WI38 (cell line): Measurements from ENCODE around the gene ASF1A.
A peak's percentile ranks its signal among the peaks of the same experiment; 100 is the strongest.

Source experiments
- H3K4me3 ChIP-seq: 2 replicates; pipeline ENCODE4 v1.5.1; 2011; ENCODE audit warnings: low read depth, mild to moderate bottlenecking, control low read depth, low read length
- CTCF ChIP-seq: IDR thresholded peaks from 2 replicates; pipeline ENCODE4 v1.5.1; 2012; ENCODE audit warnings: low read depth, mild to moderate bottlenecking, control low read depth, low read length

Gene ASF1A

GRCh38 chr6:118893064-118893806 lies 717 bp upstream of the ASF1A start:
- H3K4me3 ChIP-seq: peak overlapping the region; percentile 74
- no peak for TF ChIP-seq CTCF

GRCh38 chr6:118894425-118895260 lies 691 bp downstream of the ASF1A start:
- no peak for TF ChIP-seq CTCF
- H3K4me3 ChIP-seq: peak overlapping the region; percentile 89

- H3K4me3 ChIP-seq: peak overlapping the region; percentile 89
- no peak for TF ChIP-seq CTCF
These were observed 1.3 kb downstream of the ASF1A start for GRCh38 chr6:118895261-118895560.

DNA sequence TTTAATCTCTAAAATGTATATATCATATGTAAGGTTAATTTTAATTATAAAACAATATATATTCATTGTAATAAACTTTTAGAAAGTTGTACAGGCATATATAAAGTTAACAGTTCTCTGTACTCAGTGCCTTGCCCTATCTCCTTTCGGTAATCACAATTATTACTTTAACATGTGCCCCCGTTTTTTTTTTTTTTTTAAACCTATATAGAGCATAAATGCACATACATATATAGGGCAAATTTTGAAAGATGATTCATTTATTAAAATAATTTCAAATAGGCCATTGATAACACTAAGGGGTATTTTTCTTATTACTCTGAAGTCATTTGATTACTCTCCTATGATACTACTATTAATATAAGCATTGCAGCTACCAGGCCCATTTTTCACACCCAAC lies 1.9 kb downstream of the ASF1A start:
- no peak for TF ChIP-seq CTCF
- H3K4me3 ChIP-seq: peak overlapping the region; percentile 89

DNA sequence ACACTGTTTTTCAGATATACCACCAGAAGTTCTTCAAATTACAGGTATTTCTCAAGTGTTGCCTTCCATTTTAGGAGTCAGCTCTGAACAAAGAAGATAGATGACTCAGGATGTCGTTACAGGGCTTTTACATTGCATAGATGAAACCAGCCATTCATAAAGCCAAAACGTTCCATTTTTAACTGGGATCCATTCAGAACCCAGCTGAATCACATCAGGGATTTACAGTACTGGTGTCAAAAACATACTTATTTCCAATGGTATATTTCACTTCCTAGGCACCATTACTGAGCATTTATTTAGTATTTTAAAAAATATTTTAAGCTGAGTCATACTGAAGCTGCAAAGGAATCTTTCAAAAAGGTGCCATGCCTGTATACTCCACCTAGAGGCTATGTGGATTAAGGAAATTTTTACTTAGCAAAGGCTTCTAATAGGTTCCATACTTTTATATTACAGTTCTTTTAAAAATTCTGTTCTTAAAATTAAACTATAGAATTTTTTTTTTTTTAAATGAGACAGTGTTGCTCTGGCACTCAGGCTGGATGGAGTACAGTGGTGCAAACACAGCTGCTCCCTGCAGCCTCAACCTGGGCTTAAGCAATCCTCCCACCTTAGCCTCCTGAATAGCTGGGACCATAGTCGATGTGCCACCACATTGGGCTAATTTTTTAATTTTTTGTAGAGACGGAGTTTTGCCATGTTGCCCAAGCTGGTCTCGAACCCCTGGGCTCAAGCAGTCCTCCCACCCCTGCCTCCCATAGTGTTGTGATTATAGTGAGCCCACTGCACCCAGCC lies 2.6 kb downstream of the ASF1A start:
- TF ChIP-seq CTCF: peak; percentile 29; the same call in 1 of the 2 replicates

GRCh38 chr6:118897386-118897785 lies 3.4 kb downstream of the ASF1A start:
- TF ChIP-seq CTCF: no peak
- no peak overlapping the region for H3K4me3 ChIP-seq

More for the DNA sequence above, 2.6 kb downstream of the ASF1A start:
- H3K4me3 ChIP-seq: peak overlapping the region; percentile 89
